HG02571 (cell line): ENCODE data around the gene BNIPL.

Experiments
- ATAC-seq: cut with Tn5 transposase; IDR thresholded peaks from one replicate; pipeline ENCODE4 v1.9.1; 2021; ENCODE audit warnings: mild to moderate bottlenecking, moderate library complexity; ENCODE audit not compliant: unreplicated experiment

BNIPL gene

GRCh38 chr1:151009674-151010345, 26.6 kb upstream of the BNIPL start:
- ATAC-seq, result no peak

GRCh38 chr1:151010346-151010726, 26.1 kb upstream of the BNIPL start:
- no peak for ATAC-seq

- no peak for ATAC-seq
These were observed 25.1 kb upstream of the BNIPL start for GRCh38 chr1:151011154-151011850.

GRCh38 chr1:151012684-151013471, 23.5 kb upstream of the BNIPL start:
- ATAC-seq, result no peak

GRCh38 chr1:151013518-151013917, 22.9 kb upstream of the BNIPL start:
- ATAC-seq, result no peak

- no peak for ATAC-seq
These were observed 11.7 kb upstream of the BNIPL start for GRCh38 chr1:151024540-151025146.

- ATAC-seq, result no peak
These were observed 9.9 kb upstream of the BNIPL start for GRCh38 chr1:151026460-151026859.

GRCh38 chr1:151032164-151032563, 4.2 kb upstream of the BNIPL start:
- no peak for ATAC-seq

GRCh38 chr1:151035167-151035566, 1.2 kb upstream of the BNIPL start:
- no peak for ATAC-seq

- no peak for ATAC-seq
These were observed 646 bp downstream of the BNIPL start for GRCh38 chr1:151037032-151037431.

GRCh38 chr1:151039521-151039920, 3.1 kb downstream of the BNIPL start:
- ATAC-seq, result no peak

- no peak for ATAC-seq
These were observed 6.8 kb downstream of the BNIPL start for GRCh38 chr1:151043163-151043562.

GRCh38 chr1:151047591-151047924, 11.2 kb downstream of the BNIPL start, which contains the start of gene C1orf56:
C1orf56 (plus strand) TSS chr1:151047751; CDS start chr1:151047848, 97 bp downstream.
- ATAC-seq, result no peak

GRCh38 chr1:151047925-151048644, 11.7 kb downstream of the BNIPL start:
- ATAC-seq, result no peak

- ATAC-seq, result no peak
These were observed 12.3 kb downstream of the BNIPL start for GRCh38 chr1:151048645-151049032.

GRCh38 chr1:151049458-151049857, 13.1 kb downstream of the BNIPL start:
- no peak for ATAC-seq

- ATAC-seq, result no peak
These were observed 13.8 kb downstream of the BNIPL start for GRCh38 chr1:151050051-151050688.

- ATAC-seq, result no peak
These were observed 15.1 kb downstream of the BNIPL start for GRCh38 chr1:151051356-151052009.

- ATAC-seq, result no peak
These were observed 18.7 kb downstream of the BNIPL start for GRCh38 chr1:151054971-151055547.
